ENCODE data around the gene FAH.
A peak's percentile ranks its signal among the peaks of the same experiment; 100 is the strongest.

FAH gene

GRCh38 chr15:80183306-80183705 lies 30.5 kb downstream of the FAH start:
- peaks cover 39% of the 10 kb centered on the region; the same call in 1 of the 2 replicates for H3K36me3 ChIP-seq (ENCODE audit: insufficient read depth, low read length)
- H4K20me1 ChIP-seq (ENCODE audit: insufficient read depth, low read length, poor library complexity, severe bottlenecking) = no peaks in the 10 kb centered on the region
- H3K79me2 ChIP-seq (ENCODE audit: insufficient read depth, low read length) = no peaks in the 10 kb centered on the region
- H3F3A ChIP-seq (ENCODE audit: low read depth) = no peaks in the 10 kb centered on the region
- H3K27me3 ChIP-seq (ENCODE audit: insufficient read depth, low read length, poor library complexity, severe bottlenecking) = no peaks in the 10 kb centered on the region
- H3K9me3 ChIP-seq (ENCODE audit: insufficient read depth, low read depth, low read length) = no peaks in the 10 kb centered on the region
- no peak overlapping the region for H3K4me2 ChIP-seq (ENCODE audit: low read depth, low read length, poor library complexity, severe bottlenecking)
- no peaks in the 10 kb centered on the region for H3K9me2 ChIP-seq (replicated peaks; ENCODE audit: low read depth, low read length)
- H3K4me1 ChIP-seq (ENCODE audit: insufficient read depth, low read length, poor library complexity, severe bottlenecking) = no peaks in the 10 kb centered on the region
- H3K4me3 ChIP-seq (ENCODE audit: low read length, poor library complexity, severe bottlenecking) = no peak overlapping the region
- no peak for TF ChIP-seq EZH2phosphoT487 (IDR thresholded peaks at IDR 0.05; ENCODE audit: borderline replicate concordance)
- TF ChIP-seq CTCF (conservative IDR thresholded peaks at IDR 0.05; ENCODE audit: low read length) = no peak
- H2AFZ ChIP-seq (ENCODE audit: low read length) = no peak overlapping the region
- no peak overlapping the region for H3K9ac ChIP-seq (ENCODE audit: low read depth, low read length, poor library complexity, severe bottlenecking)

DNA sequence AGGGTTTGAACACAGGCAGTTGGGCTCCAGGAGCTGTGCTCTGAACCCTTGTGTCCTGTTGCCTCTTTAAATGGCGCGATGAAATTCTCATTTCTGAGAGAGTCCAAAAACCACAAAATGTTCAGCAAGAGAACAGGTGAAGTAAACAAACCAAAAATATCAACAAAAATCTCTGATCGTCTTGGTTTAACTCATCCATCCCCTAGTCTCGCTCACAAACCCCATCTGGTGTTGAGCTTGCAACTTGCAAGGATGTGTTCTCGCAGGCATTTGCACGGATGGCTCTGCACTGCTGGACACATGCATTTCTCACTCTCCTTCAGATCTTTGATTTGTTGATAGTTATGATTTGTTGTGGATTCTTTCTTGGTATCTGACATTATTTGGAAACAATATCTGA lies 31.1 kb downstream of the FAH start:
- H3K9me3 ChIP-seq (ENCODE audit: insufficient read depth, low read depth, low read length) = no peaks in the 10 kb centered on the region
- H3K4me2 ChIP-seq (ENCODE audit: low read depth, low read length, poor library complexity, severe bottlenecking) = no peak overlapping the region
- H3K9ac ChIP-seq (ENCODE audit: low read depth, low read length, poor library complexity, severe bottlenecking) = no peak overlapping the region
- TF ChIP-seq EZH2phosphoT487 (IDR thresholded peaks at IDR 0.05; ENCODE audit: borderline replicate concordance) (no peak), CTCF (conservative IDR thresholded peaks at IDR 0.05; ENCODE audit: low read length) (0 out of 2 replicates have a peak, but pooled peaks have one; percentile 17)
- H3F3A ChIP-seq (ENCODE audit: low read depth) = no peaks in the 10 kb centered on the region
- no peaks in the 10 kb centered on the region for H3K9me2 ChIP-seq (replicated peaks; ENCODE audit: low read depth, low read length)
- H3K4me3 ChIP-seq (ENCODE audit: low read length, poor library complexity, severe bottlenecking) = no peak overlapping the region
- H3K27me3 ChIP-seq (ENCODE audit: insufficient read depth, low read length, poor library complexity, severe bottlenecking) = no peaks in the 10 kb centered on the region
- H3K36me3 ChIP-seq (ENCODE audit: insufficient read depth, low read length) = peaks cover 39% of the 10 kb centered on the region; the same call in 1 of the 2 replicates
- no peaks in the 10 kb centered on the region for H4K20me1 ChIP-seq (ENCODE audit: insufficient read depth, low read length, poor library complexity, severe bottlenecking)
- no peaks in the 10 kb centered on the region for H3K79me2 ChIP-seq (ENCODE audit: insufficient read depth, low read length)
- no peaks in the 10 kb centered on the region for H3K4me1 ChIP-seq (ENCODE audit: insufficient read depth, low read length, poor library complexity, severe bottlenecking)
- H2AFZ ChIP-seq (ENCODE audit: low read length) = no peak overlapping the region

- Histone ChIP-seq H3K27me3 (ENCODE audit: insufficient read depth, low read length, poor library complexity, severe bottlenecking) (no peaks in the 10 kb centered on the region), H3K4me1 (ENCODE audit: insufficient read depth, low read length, poor library complexity, severe bottlenecking) (no peaks in the 10 kb centered on the region), H3K36me3 (ENCODE audit: insufficient read depth, low read length) (peaks cover 39% of the 10 kb centered on the region; the same call in 1 of the 2 replicates), H3K4me3 (ENCODE audit: low read length, poor library complexity, severe bottlenecking) (no peak overlapping the region), H3F3A (ENCODE audit: low read depth) (no peaks in the 10 kb centered on the region), H3K9me3 (ENCODE audit: insufficient read depth, low read depth, low read length) (no peaks in the 10 kb centered on the region), H3K79me2 (ENCODE audit: insufficient read depth, low read length) (no peaks in the 10 kb centered on the region), H3K4me2 (ENCODE audit: low read depth, low read length, poor library complexity, severe bottlenecking) (no peak overlapping the region), H2AFZ (ENCODE audit: low read length) (no peak overlapping the region), H3K9me2 (replicated peaks; ENCODE audit: low read depth, low read length) (no peaks in the 10 kb centered on the region), H3K9ac (ENCODE audit: low read depth, low read length, poor library complexity, severe bottlenecking) (no peak overlapping the region), H4K20me1 (ENCODE audit: insufficient read depth, low read length, poor library complexity, severe bottlenecking) (no peaks in the 10 kb centered on the region)
- TF ChIP-seq EZH2phosphoT487 (IDR thresholded peaks at IDR 0.05; ENCODE audit: borderline replicate concordance) (no peak), CTCF (conservative IDR thresholded peaks at IDR 0.05; ENCODE audit: low read length) (no peak)
Observed at GRCh38 chr15:80184554-80184953, 31.8 kb downstream of the FAH start.
